ENCODE data around the gene HRG.
"Not testable (repeated sequence)": the region's sequence is repeated elsewhere in the genome, so short reads cannot be mapped to it uniquely, and the experiment has no call there.

The HRG gene

GRCh38 chr3:186683979-186684378 lies 18.2 kb downstream of the HRG start:
- no peak for DNase-seq

GRCh38 chr3:186686475-186686874 lies 20.7 kb downstream of the HRG start:
- not testable (repeated sequence) for DNase-seq

- DNase-seq, result no peak
These were observed 21.4 kb downstream of the HRG start for GRCh38 chr3:186687120-186687651.

- not testable (repeated sequence) for DNase-seq
These were observed 24.5 kb downstream of the HRG start for GRCh38 chr3:186690304-186690703.

- DNase-seq, result no peak
These were observed 25.9 kb downstream of the HRG start for GRCh38 chr3:186691676-186692075.

GRCh38 chr3:186693843-186694242 lies 28.0 kb downstream of the HRG start:
- DNase-seq, result no peak

GRCh38 chr3:186694288-186695032 lies 28.6 kb downstream of the HRG start:
- DNase-seq, result no peak

- no peak for DNase-seq
These were observed 30.7 kb downstream of the HRG start for GRCh38 chr3:186696522-186696921.

- DNase-seq, result no peak
These were observed 31.7 kb downstream of the HRG start for GRCh38 chr3:186697510-186697909.

GRCh38 chr3:186700267-186700666 lies 34.5 kb downstream of the HRG start:
- no peak for DNase-seq

GRCh38 chr3:186702451-186702850 lies 36.6 kb downstream of the HRG start:
- DNase-seq, result not testable (repeated sequence)

GRCh38 chr3:186705882-186706780 lies 40.3 kb downstream of the HRG start:
- DNase-seq, result no peak

- DNase-seq, result no peak
These were observed 43.3 kb downstream of the HRG start for GRCh38 chr3:186708983-186709679.

GRCh38 chr3:186710694-186711093 lies 44.9 kb downstream of the HRG start:
- DNase-seq, result not testable (repeated sequence)

GRCh38 chr3:186713499-186713898 lies 47.7 kb downstream of the HRG start:
- DNase-seq, result no peak

GRCh38 chr3:186717039-186717457 lies 51.2 kb downstream of the HRG start, which contains the start of gene KNG1:
KNG1 (plus strand) TSS chr3:186717359; CDS start chr3:186717543, 184 bp downstream.
- no peak for DNase-seq

GRCh38 chr3:186719945-186720739 lies 54.3 kb downstream of the HRG start:
- DNase-seq, result no peak

- peak; percentile 65 for DNase-seq
These were observed 56.6 kb downstream of the HRG start for GRCh38 chr3:186722457-186722856.

- DNase-seq, result no peak
These were observed 59.1 kb downstream of the HRG start for GRCh38 chr3:186724911-186725310.

Data from 8988T (cell line).